GM18507 (cell line): ENCODE results near the gene COL6A1.

Source experiments
- DNase-seq: peaks from one replicate; pipeline ENCODE4 v3.0.0; 2011; ENCODE audit warnings: low read depth; ENCODE audit not compliant: insufficient read length; ENCODE audit errors: extremely low spot score
- FAIRE-seq: peaks from 2 replicates; lab custom pipeline; 2011; peaks lifted over from hg19 to GRCh38; lab: Jason Lieb, UNC

COL6A1 gene

GRCh38 chr21:45989355-45990048 lies 7.9 kb downstream of the COL6A1 start:
- DNase-seq, result no peak
- FAIRE-seq, result no peak

GRCh38 chr21:45990049-45990711 lies 8.6 kb downstream of the COL6A1 start:
- no peak for FAIRE-seq

GRCh38 chr21:45990741-45991605 lies 9.4 kb downstream of the COL6A1 start:
- DNase-seq (no peak), FAIRE-seq (no peak)

More at GRCh38 chr21:45990049-45990711, 8.6 kb downstream of the COL6A1 start:
- no peak for DNase-seq

- DNase-seq (no peak), FAIRE-seq (no peak)
Observed at GRCh38 chr21:45991606-45992300, 10.2 kb downstream of the COL6A1 start.

GRCh38 chr21:45992301-45993209 lies 11.0 kb downstream of the COL6A1 start:
- DNase-seq, result no peak
- no peak for FAIRE-seq

GRCh38 chr21:45993210-45994085 lies 11.9 kb downstream of the COL6A1 start:
- no peak for FAIRE-seq
- no peak for DNase-seq

GRCh38 chr21:45994086-45994661 lies 12.6 kb downstream of the COL6A1 start:
- FAIRE-seq, result no peak
- DNase-seq, result no peak

- DNase-seq (no peak), FAIRE-seq (no peak)
Observed at GRCh38 chr21:45994759-45995685, 13.5 kb downstream of the COL6A1 start.

GRCh38 chr21:45995686-45996179 lies 14.2 kb downstream of the COL6A1 start:
- DNase-seq, result no peak
- FAIRE-seq, result no peak

GRCh38 chr21:45996311-45997204 lies 15.0 kb downstream of the COL6A1 start:
- DNase-seq (no peak), FAIRE-seq (no peak)

GRCh38 chr21:45997205-45997494 lies 15.6 kb downstream of the COL6A1 start:
- DNase-seq (no peak), FAIRE-seq (no peak)

GRCh38 chr21:45997495-45998275 lies 16.1 kb downstream of the COL6A1 start:
- no peak for DNase-seq
- FAIRE-seq, result no peak

- DNase-seq (no peak), FAIRE-seq (no peak)
Observed at GRCh38 chr21:45998276-45998701, 16.7 kb downstream of the COL6A1 start.

GRCh38 chr21:45998871-45999580 lies 17.5 kb downstream of the COL6A1 start:
- DNase-seq (no peak), FAIRE-seq (no peak)
